OCI-LY1 (cell line): ENCODE data around the gene SAG.

Experiments used
- H2AFZ ChIP-seq: fragments of 200-600 bp; sonication (generic), shearing (Covaris generic); 2 replicates; pipeline ENCODE4 v1.6.0; 2014; ENCODE audit warnings: antibody characterized with exemption, mild to moderate bottlenecking, low read length
- H3F3A ChIP-seq: fragments of 200-600 bp; sonication (generic), shearing (Covaris generic); 2 replicates; pipeline ENCODE4 v1.6.0; 2014; ENCODE audit warnings: mild to moderate bottlenecking, antibody characterized with exemption, low read length, moderate library complexity; ENCODE audit not compliant: insufficient read depth
- H3K27ac ChIP-seq: fragments of 200-600 bp; sonication (generic); 2 replicates; pipeline ENCODE4 v1.5.1; 2014; ENCODE audit warnings: low read length, mixed run types, mild to moderate bottlenecking, low read depth; ENCODE audit not compliant: poor library complexity, severe bottlenecking
- H3K27me3 ChIP-seq: fragments of 200-600 bp; sonication (generic); 2 replicates; pipeline ENCODE4 v1.6.0; 2014; ENCODE audit warnings: antibody characterized with exemption, mild to moderate bottlenecking, low read length, moderate library complexity; ENCODE audit not compliant: insufficient read depth
- H3K36me3 ChIP-seq: fragments of 200-600 bp; sonication (generic); 2 replicates; pipeline ENCODE4 v1.6.1; 2014; ENCODE audit warnings: mild to moderate bottlenecking, antibody characterized with exemption, low read length, moderate library complexity, mixed read lengths; ENCODE audit not compliant: insufficient read depth
- H3K4me1 ChIP-seq: fragments of 200-600 bp; sonication (generic); 2 replicates; pipeline ENCODE4 v1.5.1; 2014; ENCODE audit warnings: mild to moderate bottlenecking, low read length, moderate library complexity; ENCODE audit not compliant: insufficient read depth, severe bottlenecking
- H3K4me2 ChIP-seq: fragments of 200-600 bp; sonication (generic), shearing (Covaris generic); 2 replicates; pipeline ENCODE4 v1.6.1; 2014; ENCODE audit warnings: low read length
- H3K4me3 ChIP-seq: fragments of 200-600 bp; sonication (generic); 2 replicates; pipeline ENCODE4 v1.5.1; 2014; ENCODE audit warnings: low read length, low read depth, mild to moderate bottlenecking, mixed read lengths; ENCODE audit not compliant: poor library complexity, severe bottlenecking
- H3K79me2 ChIP-seq: fragments of 200-600 bp; shearing (Covaris generic); 2 replicates; pipeline ENCODE4 v1.6.1; 2016; ENCODE audit warnings: mixed run types, low read length, mixed read lengths; ENCODE audit not compliant: insufficient read depth
- H3K9ac ChIP-seq: fragments of 200-600 bp; sonication (generic), shearing (Covaris generic); 2 replicates; pipeline ENCODE4 v1.6.1; 2014; ENCODE audit warnings: mild to moderate bottlenecking, low read length, mixed read lengths
- H3K9me2 ChIP-seq: fragments of 200-600 bp; sonication (generic), shearing (Covaris generic); 2 replicates; pipeline ENCODE4 v1.6.1; 2014; ENCODE audit warnings: low read depth, mild to moderate bottlenecking, low read length, mixed read lengths
- H3K9me3 ChIP-seq: fragments of 200-600 bp; shearing (Covaris generic); 2 replicates; pipeline ENCODE4 v1.6.1; 2014; ENCODE audit warnings: low read length, mixed read lengths
- H4K20me1 ChIP-seq: fragments of 200-600 bp; sonication (generic), shearing (Covaris generic); 2 replicates; pipeline ENCODE4 v1.6.0; 2016; ENCODE audit warnings: mild to moderate bottlenecking, low read length; ENCODE audit not compliant: insufficient read depth
- CTCF ChIP-seq: fragments of 200-600 bp; sonication (generic), shearing (Covaris generic); IDR thresholded peaks from 2 replicates; pipeline ENCODE4 v1.5.1; 2017; ENCODE audit warnings: mild to moderate bottlenecking, antibody characterized with exemption, low read length, moderate library complexity, mixed read lengths
- EZH2 ChIP-seq: fragments of 200-600 bp; sonication (generic), shearing (Covaris generic); IDR thresholded peaks from 2 replicates; pipeline ENCODE4 v1.8.0; 2017; ENCODE audit warnings: borderline replicate concordance, mixed run types, mild to moderate bottlenecking, antibody characterized with exemption, low read length, moderate library complexity, mixed read lengths

SAG gene

GRCh38 chr2:233368756-233369155, 61.1 kb downstream of the SAG start:
- TF ChIP-seq CTCF (no peak), EZH2 (no peak)
- no peak overlapping the region for H3K4me3 ChIP-seq
- no peak overlapping the region for H2AFZ ChIP-seq
- H3K79me2 ChIP-seq: no peaks in the 10 kb centered on the region
- no peaks in the 10 kb centered on the region for H3K9me2 ChIP-seq
- H3F3A ChIP-seq: no peaks in the 10 kb centered on the region
- H3K27me3 ChIP-seq: no peaks in the 10 kb centered on the region
- H3K36me3 ChIP-seq: peaks cover 11% of the 10 kb centered on the region
- no peak overlapping the region for H3K9ac ChIP-seq
- H3K9me3 ChIP-seq: 0 out of 2 replicates have a peak, but pooled peaks cover 3% of the 10 kb centered on the region
- no peaks in the 10 kb centered on the region; the same call in 1 of the 2 replicates for H4K20me1 ChIP-seq
- no peak overlapping the region for H3K4me2 ChIP-seq
- H3K4me1 ChIP-seq: peaks cover under 1% of the 10 kb centered on the region
- no peak overlapping the region for H3K27ac ChIP-seq

- H3K4me1 ChIP-seq: no peaks in the 10 kb centered on the region
- H3K9ac ChIP-seq: no peak overlapping the region
- H3K9me3 ChIP-seq: 0 out of 2 replicates have a peak, but pooled peaks cover 2% of the 10 kb centered on the region
- H3K4me2 ChIP-seq: no peak overlapping the region
- TF ChIP-seq EZH2 (no peak), CTCF (no peak)
- peaks cover 9% of the 10 kb centered on the region; the same call in 1 of the 2 replicates for H3K36me3 ChIP-seq
- no peaks in the 10 kb centered on the region for H3K9me2 ChIP-seq
- no peaks in the 10 kb centered on the region for H3K27me3 ChIP-seq
- no peaks in the 10 kb centered on the region for H3K79me2 ChIP-seq
- H3F3A ChIP-seq: no peaks in the 10 kb centered on the region
- no peak overlapping the region for H2AFZ ChIP-seq
- no peak overlapping the region for H3K4me3 ChIP-seq
- no peak overlapping the region for H3K27ac ChIP-seq
- H4K20me1 ChIP-seq: no peaks in the 10 kb centered on the region; the same call in 1 of the 2 replicates
Observed at GRCh38 chr2:233369462-233369861, 61.8 kb downstream of the SAG start.

- no peaks in the 10 kb centered on the region for H3K79me2 ChIP-seq
- no peaks in the 10 kb centered on the region for H3K9me2 ChIP-seq
- no peak overlapping the region for H3K4me2 ChIP-seq
- H3K27me3 ChIP-seq: no peaks in the 10 kb centered on the region
- no peak overlapping the region for H3K27ac ChIP-seq
- peaks cover 9% of the 10 kb centered on the region; the same call in 1 of the 2 replicates for H3K36me3 ChIP-seq
- H3K9ac ChIP-seq: no peak overlapping the region
- no peak overlapping the region for H3K4me3 ChIP-seq
- H3K4me1 ChIP-seq: peaks cover 2% of the 10 kb centered on the region
- H4K20me1 ChIP-seq: no peaks in the 10 kb centered on the region; the same call in 1 of the 2 replicates
- TF ChIP-seq EZH2: no peak
- TF ChIP-seq CTCF: no peak
- no peak overlapping the region for H2AFZ ChIP-seq
- no peaks in the 10 kb centered on the region for H3K9me3 ChIP-seq
- H3F3A ChIP-seq: no peaks in the 10 kb centered on the region
Observed at GRCh38 chr2:233369897-233370685, 62.5 kb downstream of the SAG start.
